ENCODE data around the gene HEPH.
"Not testable (repeated sequence)": the region's sequence is repeated elsewhere in the genome, so short reads cannot be mapped to it uniquely, and the experiment has no call there.

Gene HEPH

DNA sequence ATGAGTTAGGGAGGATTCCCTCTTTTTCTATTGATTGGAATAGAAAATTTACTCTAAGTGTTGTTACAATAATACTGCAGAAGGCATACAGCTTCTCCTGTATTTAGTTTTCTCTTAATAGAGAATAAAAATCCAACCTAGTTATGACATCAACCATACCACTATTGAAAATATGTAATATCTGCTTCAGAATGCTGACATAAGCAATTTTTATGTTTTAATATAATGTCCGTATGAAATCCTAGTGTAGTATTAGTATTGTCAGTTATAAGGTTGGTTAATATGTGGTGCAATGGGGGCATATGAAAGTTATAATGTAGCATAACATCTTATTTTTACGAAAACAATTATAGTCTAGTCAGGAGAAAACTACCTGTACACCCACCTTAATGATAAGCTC is 68.2 kb downstream of the HEPH start:
- no peak for DNase-seq (ENCODE audit: low read depth)

DNA sequence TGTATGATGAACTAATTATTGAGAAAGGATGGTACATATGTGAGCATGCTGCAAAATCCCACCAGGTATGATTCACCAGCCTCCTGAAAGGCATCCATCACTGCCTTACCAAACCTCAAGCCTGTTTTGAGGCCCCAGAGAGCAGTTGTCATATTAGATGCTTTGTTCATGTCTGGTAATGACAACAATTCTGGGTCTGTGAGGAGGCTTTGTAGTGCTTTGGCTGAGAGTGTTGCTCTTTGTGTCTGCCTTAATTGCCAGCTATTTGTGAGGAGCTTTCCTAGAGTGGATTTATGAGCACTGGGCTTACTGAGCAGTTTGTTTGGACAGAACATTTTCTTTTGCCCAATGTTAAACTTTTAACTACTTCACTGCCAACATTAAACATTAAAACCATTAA is 69.2 kb downstream of the HEPH start:
- DNase-seq (ENCODE audit: low read depth) = no peak

DNA sequence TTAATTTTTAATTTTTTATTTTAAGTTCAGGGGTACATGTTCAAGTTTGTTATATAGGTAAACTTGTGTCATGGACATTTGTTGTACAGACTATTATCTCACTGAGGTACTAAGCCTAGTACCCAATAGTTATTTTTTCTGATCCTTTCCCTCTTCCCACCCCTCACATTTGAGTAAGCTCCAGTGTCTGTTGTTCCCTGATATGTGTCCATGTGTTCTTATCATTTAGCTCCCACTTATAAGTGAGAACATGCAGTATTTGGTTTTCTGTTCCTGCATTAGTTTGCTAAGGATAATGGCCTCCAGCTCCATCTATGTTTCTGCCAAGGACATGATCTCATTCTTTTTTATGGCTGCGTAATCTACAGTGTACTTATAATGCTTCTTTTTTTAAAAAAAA is 69.9 kb downstream of the HEPH start:
- not testable (repeated sequence) for DNase-seq (ENCODE audit: low read depth)

DNA sequence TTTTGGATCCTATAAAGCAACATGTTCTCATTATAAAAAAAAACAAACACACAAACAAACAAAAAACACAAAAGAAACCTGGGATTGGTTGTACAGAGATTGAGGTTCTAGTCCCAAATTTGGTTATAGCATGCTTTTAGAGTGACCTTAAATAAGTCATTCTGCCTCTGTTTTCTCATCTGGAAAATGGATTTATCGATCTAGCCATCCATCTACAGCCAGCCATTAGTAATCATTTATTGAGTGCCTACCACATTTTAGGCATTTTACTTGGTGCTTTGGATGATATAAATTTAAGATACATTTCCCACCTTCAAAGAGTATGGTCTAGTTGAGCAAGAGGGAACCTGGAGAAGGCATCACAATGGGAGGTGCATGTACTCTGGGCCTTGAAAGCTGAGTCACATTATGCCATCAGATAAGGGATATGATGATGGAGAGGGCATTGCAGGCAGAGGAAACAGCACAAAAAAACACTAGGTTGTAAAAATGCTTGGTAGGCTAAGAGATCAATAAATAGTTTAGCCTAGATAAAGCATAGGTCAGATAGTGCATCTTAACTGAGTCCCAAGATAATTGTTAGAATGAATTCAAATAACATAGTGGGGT is 91.4 kb downstream of the HEPH start:
- DNase-seq (ENCODE audit: low read depth) = no peak

DNA sequence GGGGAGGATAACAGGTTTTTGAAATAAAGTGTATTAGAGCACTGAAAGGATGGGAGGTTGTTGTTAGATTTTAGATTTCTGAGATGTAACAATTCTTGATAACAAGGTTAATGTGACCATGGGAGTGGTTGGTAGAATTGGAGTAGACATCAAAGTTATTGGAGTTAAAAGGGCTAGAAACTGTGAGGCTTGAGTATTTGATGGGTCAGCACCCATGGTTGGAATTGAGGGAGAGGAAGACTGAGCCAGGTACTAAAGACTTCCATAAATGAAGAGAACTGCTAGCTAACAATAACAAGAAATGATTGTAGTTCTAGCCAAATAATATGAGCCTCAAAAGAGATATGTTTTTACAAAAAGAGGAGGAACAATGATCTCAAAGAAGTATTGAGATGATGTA is 98.8 kb downstream of the HEPH start:
- DNase-seq (ENCODE audit: low read depth) = no peak
